ENCODE data around the gene ABCD3. TPM values are rescaled to one million over a fixed set of nuclear protein-coding genes. Genes with fewer than 3 reads are reported as not detected.

ABCD3 gene
- total and polyA plus RNA-seq, 8 donors: 42.7 to 66.1 (median 49.3) TPM

DNA sequence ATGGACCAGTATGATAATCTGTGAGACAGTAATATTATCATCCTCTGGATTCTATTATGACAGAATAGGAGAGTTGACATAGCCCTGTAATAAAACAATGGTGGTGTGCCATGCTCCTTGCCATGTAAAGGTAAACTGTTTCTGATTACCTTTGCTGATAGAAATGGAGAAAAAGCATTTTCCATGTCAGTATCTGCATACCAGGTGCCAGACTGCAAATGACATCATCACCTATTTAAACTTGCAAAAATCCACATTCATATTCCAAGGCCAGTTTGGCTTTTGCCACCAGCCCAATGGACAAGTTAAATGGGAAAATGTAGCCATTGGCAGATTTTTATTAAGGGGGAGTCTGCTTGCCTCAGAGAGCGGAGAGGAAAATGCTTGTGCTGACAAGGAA is 23.9 kb upstream of the ABCD3 start:
- intact Hi-C loops (cut with DNase I): no loop called here
- Histone ChIP-seq H3K4me1 (no peaks in the 10 kb centered on the region), H3K27ac (no peak overlapping the region), H3K9me3 (no peaks in the 10 kb centered on the region), H3K4me3 (no peak overlapping the region), H3K27me3 (no peaks in the 10 kb centered on the region), H3K36me3 (no peaks in the 10 kb centered on the region)
- DNase-seq: no peak
- TF ChIP-seq, protein P1, sequence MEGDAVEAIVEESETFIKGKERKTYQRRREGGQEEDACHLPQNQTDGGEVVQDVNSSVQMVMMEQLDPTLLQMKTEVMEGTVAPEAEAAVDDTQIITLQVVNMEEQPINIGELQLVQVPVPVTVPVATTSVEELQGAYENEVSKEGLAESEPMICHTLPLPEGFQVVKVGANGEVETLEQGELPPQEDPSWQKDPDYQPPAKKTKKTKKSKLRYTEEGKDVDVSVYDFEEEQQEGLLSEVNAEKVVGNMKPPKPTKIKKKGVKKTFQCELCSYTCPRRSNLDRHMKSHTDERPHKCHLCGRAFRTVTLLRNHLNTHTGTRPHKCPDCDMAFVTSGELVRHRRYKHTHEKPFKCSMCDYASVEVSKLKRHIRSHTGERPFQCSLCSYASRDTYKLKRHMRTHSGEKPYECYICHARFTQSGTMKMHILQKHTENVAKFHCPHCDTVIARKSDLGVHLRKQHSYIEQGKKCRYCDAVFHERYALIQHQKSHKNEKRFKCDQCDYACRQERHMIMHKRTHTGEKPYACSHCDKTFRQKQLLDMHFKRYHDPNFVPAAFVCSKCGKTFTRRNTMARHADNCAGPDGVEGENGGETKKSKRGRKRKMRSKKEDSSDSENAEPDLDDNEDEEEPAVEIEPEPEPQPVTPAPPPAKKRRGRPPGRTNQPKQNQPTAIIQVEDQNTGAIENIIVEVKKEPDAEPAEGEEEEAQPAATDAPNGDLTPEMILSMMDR (IDR thresholded peaks at IDR 0.05): no peak
- no peak for ATAC-seq

DNA sequence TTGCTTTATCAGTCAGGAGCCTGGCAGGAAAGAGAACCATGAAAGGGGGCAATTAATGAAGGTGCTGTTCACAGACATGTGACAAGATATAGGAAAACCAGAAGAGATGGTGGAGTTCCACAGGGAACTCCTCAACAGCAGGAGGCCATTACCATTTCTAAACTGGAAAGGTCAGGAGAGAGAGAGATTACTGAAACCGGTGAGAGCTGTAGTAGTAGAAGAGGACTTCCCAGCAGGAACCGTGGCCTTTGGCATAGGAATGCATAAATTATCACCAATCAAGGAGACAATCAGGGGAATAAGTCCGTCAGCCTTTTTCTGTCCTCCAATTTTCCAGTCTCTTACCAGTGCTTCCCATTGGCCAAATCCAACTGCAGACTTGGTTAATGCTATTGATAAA is 23.0 kb upstream of the ABCD3 start:
- TF ChIP-seq, protein P1 (IDR thresholded peaks at IDR 0.05): no peak
- no peak for ATAC-seq
- Histone ChIP-seq H3K27ac (no peak overlapping the region), H3K27me3 (no peaks in the 10 kb centered on the region), H3K9me3 (no peaks in the 10 kb centered on the region), H3K4me3 (no peak overlapping the region), H3K4me1 (no peaks in the 10 kb centered on the region), H3K36me3 (no peaks in the 10 kb centered on the region)
- intact Hi-C loops (cut with DNase I): no loop called here
- no peak for DNase-seq

DNA sequence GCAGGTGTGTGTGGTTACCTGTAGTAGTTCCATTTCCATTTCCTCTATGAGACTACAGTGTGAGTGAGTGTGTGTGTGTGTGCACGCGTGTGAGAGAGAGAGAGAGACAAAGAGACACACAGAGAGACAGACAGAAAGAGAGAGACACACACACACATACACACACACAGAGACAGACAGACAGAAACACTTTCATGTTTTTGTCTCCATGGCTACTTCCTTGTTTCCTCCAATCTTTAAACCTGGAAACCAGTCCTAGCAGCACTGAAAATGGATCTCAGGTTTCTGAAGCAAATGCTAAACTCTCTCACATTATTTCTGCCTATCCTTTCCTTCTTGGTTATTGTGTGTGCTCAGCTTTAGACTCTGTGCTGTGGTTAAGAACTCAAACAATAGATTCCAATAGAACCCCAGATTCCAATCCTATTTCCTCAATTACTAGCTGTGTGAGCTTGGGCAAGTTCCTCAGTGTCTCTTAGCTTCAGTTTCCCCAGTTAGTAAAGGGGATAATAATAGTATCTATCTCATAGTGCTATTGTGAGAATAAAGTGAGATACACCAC is 22.4 kb upstream of the ABCD3 start:
- Histone ChIP-seq H3K4me1 (no peaks in the 10 kb centered on the region), H3K36me3 (no peaks in the 10 kb centered on the region), H3K27me3 (no peaks in the 10 kb centered on the region), H3K9me3 (no peaks in the 10 kb centered on the region), H3K4me3 (no peak overlapping the region), H3K27ac (no peak overlapping the region)
- ATAC-seq (no peak), DNase-seq (no peak)
- intact Hi-C loops (cut with DNase I): no loop called here
- TF ChIP-seq, protein P1 (IDR thresholded peaks at IDR 0.05): no peak

DNA sequence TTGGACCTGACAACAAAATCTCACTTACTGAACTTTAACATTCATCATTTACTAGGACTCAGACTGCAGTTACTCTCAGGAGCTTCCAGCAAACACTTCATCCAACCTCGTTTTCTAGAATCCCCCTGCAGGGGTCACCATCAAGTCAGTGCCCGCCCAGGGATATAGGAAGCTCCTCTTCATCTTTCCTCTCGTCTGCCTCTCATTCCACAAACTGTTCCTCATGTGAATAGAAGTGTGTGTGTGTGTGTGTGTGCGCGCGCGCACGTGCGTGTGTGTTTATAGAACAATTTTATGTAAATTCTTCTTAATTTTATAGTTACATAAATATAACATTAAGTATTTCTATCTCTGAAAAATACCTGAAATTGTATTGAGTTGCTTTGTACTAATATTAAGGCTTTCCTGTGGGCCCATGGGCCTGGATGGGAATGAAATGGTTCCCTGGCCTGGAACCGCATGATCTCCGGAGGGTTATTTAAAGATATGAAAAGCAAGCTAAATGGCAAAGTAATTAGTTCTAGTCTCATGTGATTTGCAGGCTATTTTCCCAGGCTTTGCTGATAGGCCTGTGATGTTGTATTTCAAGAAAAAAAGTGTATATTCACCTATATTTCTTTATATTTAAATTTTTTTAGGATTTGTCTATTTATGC is 21.7 kb upstream of the ABCD3 start:
- no peak overlapping the region for H3K4me3 ChIP-seq
- no peak for ATAC-seq
- no peak for DNase-seq
- H3K4me1 ChIP-seq: no peaks in the 10 kb centered on the region
- no peaks in the 10 kb centered on the region for H3K27me3 ChIP-seq
- no peaks in the 10 kb centered on the region for H3K9me3 ChIP-seq
- intact Hi-C loops (cut with DNase I): no loop called here
- TF ChIP-seq, protein P1 (IDR thresholded peaks at IDR 0.05): no peak
- H3K36me3 ChIP-seq: no peaks in the 10 kb centered on the region
- no peak overlapping the region for H3K27ac ChIP-seq

DNA sequence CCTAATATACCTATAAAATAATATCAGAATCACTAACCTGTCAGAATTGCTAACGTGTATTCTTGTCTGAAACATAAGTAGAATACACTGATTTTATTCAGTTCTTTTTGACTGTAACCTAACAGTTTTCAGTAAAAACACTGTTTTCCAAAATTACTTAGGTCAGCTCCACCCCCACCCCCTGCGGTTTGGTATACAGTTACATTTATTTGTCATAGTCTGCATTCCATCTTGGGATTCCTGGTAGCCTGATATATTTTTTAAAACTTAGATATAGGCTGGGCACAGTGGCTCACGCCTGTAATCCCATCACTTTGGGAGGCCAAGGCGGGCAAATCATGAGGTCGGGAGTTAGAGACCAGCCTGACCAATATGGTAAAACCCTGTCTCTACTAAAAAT is 19.8 kb upstream of the ABCD3 start:
- TF ChIP-seq, protein P1 (IDR thresholded peaks at IDR 0.05): no peak
- no peak for DNase-seq
- no peaks in the 10 kb centered on the region for H3K36me3 ChIP-seq
- H3K4me1 ChIP-seq: no peaks in the 10 kb centered on the region
- H3K27me3 ChIP-seq: no peaks in the 10 kb centered on the region
- H3K27ac ChIP-seq: no peak overlapping the region
- no peak for ATAC-seq
- H3K9me3 ChIP-seq: no peaks in the 10 kb centered on the region
- intact Hi-C loops (cut with DNase I): no loop called here
- no peak overlapping the region for H3K4me3 ChIP-seq
